ENCODE measurements around the gene MX1. TPM values are rescaled to one million over a fixed set of nuclear protein-coding genes. Genes with fewer than 3 reads are reported as not detected.

The MX1 gene
- total RNA-seq, 4 donors from 2014 or later: 20.2 to 40.3 (median 31.5) TPM

GRCh38 chr21:41506611-41507520 lies 80.8 kb downstream of the MX1 start:
- peaks cover 0 to 18% (median 0%) of the 10 kb centered on the region in 3 donors for H3K4me1 ChIP-seq
- no peak overlapping the region for H3K27ac ChIP-seq
- peak overlapping the region in 1 of 2 donors; percentile 33 for H3K4me3 ChIP-seq
- ATAC-seq: no peak
- peaks cover 72% of the 10 kb centered on the region for H3K27me3 ChIP-seq
- no peaks in the 10 kb centered on the region for H3K36me3 ChIP-seq
- WGBS, 2 donors (ENCODE audit: low coverage in 1 of 2): 50 to 90% methylated on average over 1 to 2 of the region's 64 CpGs
- H3K9me3 ChIP-seq: no peaks in the 10 kb centered on the region
- TF ChIP-seq EP300 (IDR thresholded peaks at IDR 0.05) (no peak), CTCF (IDR thresholded peaks at IDR 0.05) (no peak), POLR2AphosphoS5 (IDR thresholded peaks at IDR 0.05) (no peak), POLR2A (IDR thresholded peaks at IDR 0.05) (no peak)

GRCh38 chr21:41507521-41508414 lies 81.7 kb downstream of the MX1 start, which contains the start of gene TMPRSS2:
Gene TMPRSS2 (minus strand): TSS chr21:41508158. CDS start chr21:41498133, 10,025 bp downstream.
- peak within 1 kb of the TSS in 1 of 2 donors; percentile 33 for H3K4me3 ChIP-seq
- H3K9me3 ChIP-seq: no peaks in the 10 kb centered on the region
- no peaks in the 10 kb centered on the region for H3K36me3 ChIP-seq
- TF ChIP-seq CTCF (IDR thresholded peaks at IDR 0.05): no peak
- TF ChIP-seq EP300 (IDR thresholded peaks at IDR 0.05): no peak
- TF ChIP-seq POLR2AphosphoS5 (IDR thresholded peaks at IDR 0.05): no peak
- peaks cover 81% of the 10 kb centered on the region for H3K27me3 ChIP-seq
- no peak for ATAC-seq
- peaks cover 0 to 18% (median 0%) of the 10 kb centered on the region in 3 donors for H3K4me1 ChIP-seq
- no peak within 1 kb of the TSS for H3K27ac ChIP-seq
- WGBS, 2 donors (ENCODE audit: low coverage in 1 of 2): no CpG with 5 or more reads among the region's 85 CpGs

- ATAC-seq: no peak
- Histone ChIP-seq H3K27ac (no peak overlapping the region), H3K9me3 (no peaks in the 10 kb centered on the region), H3K36me3 (no peaks in the 10 kb centered on the region), H3K4me1 (peaks cover 0 to 18% (median 0%) of the 10 kb centered on the region in 3 donors), H3K4me3 (peak overlapping the region in 1 of 2 donors; percentile 33), H3K27me3 (peaks cover 85% of the 10 kb centered on the region)
- 17 to 40% methylated on average over 1 to 6 of the region's 28 CpGs for WGBS, 2 donors (ENCODE audit: low coverage in 1 of 2)
- TF ChIP-seq CTCF (IDR thresholded peaks at IDR 0.05): no peak
- no peak for TF ChIP-seq POLR2A (IDR thresholded peaks at IDR 0.05)
- TF ChIP-seq POLR2AphosphoS5 (IDR thresholded peaks at IDR 0.05): no peak
- no peak for TF ChIP-seq EP300 (IDR thresholded peaks at IDR 0.05)
These were observed 82.5 kb downstream of the MX1 start for GRCh38 chr21:41508415-41509144.

Other genes with a start within 250 kb of the MX1 start
- 1 to 10 TPM in 1 of 4 donors, under 1 TPM in 1, not detected in 2; 0.31 to 7.1 TPM for gene FAM3B, start 109.4 kb upstream of the MX1 start, total RNA-seq
- 10 to 100 TPM in 2 of 4 donors, 1 to 10 TPM in 2; 7.3 to 16.3 (median 11.2) TPM for gene MX2, start 64.2 kb upstream of the MX1 start, total RNA-seq
- 1 to 10 TPM in 1 of 4 donors, under 1 TPM in 2, not detected in 1; 0.19 to 5.0 (median 0.62) TPM for gene TMPRSS2, start 81.9 kb downstream of the MX1 start, total RNA-seq